Tibial artery (tissue), 4 donors: ENCODE results near the gene MYOG.

ENCODE experiments used
- DNase-seq, 2 donors: peaks; one replicate each; pipeline ENCODE4 v3.0.0-alpha.2; 2019
- H3K27ac ChIP-seq, 2 donors: fragments of 200-600 bp; sonication (generic) in 1 of 2; 1 replicate in 1 of 2; 2 replicates in 1 of 2; pipeline ENCODE4 v1.5.1; 2018 to 2019; ENCODE audit warnings: mild to moderate bottlenecking in 1 of 2
- H3K27me3 ChIP-seq, 2 donors: fragments of 200-600 bp; sonication (generic) in 1 of 2; one replicate each; pipeline versions ENCODE4 v1.5.1 to v1.6.0; 2016 to 2019
- H3K36me3 ChIP-seq, 3 donors: fragments of 200-600 bp; sonication (generic) in 2 of 3; one replicate each; pipeline ENCODE4 v1.5.1; 2016 to 2019; ENCODE audit warnings: mild to moderate bottlenecking in 2 of 3
- H3K4me1 ChIP-seq, 4 donors: fragments of 200-600 bp; sonication (generic) in 2 of 4; 1 replicate in 3 of 4; 2 replicates in 1 of 4; pipeline ENCODE4 v1.5.1; 2016 to 2019
- H3K4me3 ChIP-seq, 2 donors: fragments of 200-600 bp; sonication (generic) in 1 of 2; 1 replicate in 1 of 2; 2 replicates in 1 of 2; pipeline ENCODE4 v1.5.1; 2018 to 2019; ENCODE audit warnings: mild to moderate bottlenecking in 2 of 2
- H3K9me3 ChIP-seq, 3 donors: fragments of 200-600 bp; sonication (generic) in 1 of 3; one replicate each; pipeline ENCODE4 v1.5.1; 2016 to 2019
- intact Hi-C: fragments of 100-400 bp; cut with DNase I; formaldehyde crosslinking; loops from one replicate; pipeline ENCODE4 v1.15.0; 2023; ENCODE audit warnings: low total_unique reads
- TF ChIP-seq, protein P1 (sequence below), 2 experiments: fragments of 200-600 bp in 1 of 2; fragments of 450-650 bp in 1 of 2; IDR thresholded peaks; one replicate each; pipeline ENCODE4 v1.5.1; 2017 to 2019; ENCODE audit warnings: antibody characterized with exemption in 2 of 2, mild to moderate bottlenecking in 1 of 2, moderate library complexity in 1 of 2

The MYOG gene

GRCh38 chr1:203054184-203054583, 31.6 kb downstream of the MYOG start:
- Histone ChIP-seq H3K36me3 (peaks cover 0 to 6% (median 6%) of the 10 kb centered on the region in 3 donors), H3K27me3 (no peaks in the 10 kb centered on the region), H3K4me3 (no peak overlapping the region), H3K9me3 (no peaks in the 10 kb centered on the region), H3K4me1 (no peaks in the 10 kb centered on the region), H3K27ac (no peak overlapping the region)
- intact Hi-C loops = no loop called here
- TF ChIP-seq, protein P1, sequence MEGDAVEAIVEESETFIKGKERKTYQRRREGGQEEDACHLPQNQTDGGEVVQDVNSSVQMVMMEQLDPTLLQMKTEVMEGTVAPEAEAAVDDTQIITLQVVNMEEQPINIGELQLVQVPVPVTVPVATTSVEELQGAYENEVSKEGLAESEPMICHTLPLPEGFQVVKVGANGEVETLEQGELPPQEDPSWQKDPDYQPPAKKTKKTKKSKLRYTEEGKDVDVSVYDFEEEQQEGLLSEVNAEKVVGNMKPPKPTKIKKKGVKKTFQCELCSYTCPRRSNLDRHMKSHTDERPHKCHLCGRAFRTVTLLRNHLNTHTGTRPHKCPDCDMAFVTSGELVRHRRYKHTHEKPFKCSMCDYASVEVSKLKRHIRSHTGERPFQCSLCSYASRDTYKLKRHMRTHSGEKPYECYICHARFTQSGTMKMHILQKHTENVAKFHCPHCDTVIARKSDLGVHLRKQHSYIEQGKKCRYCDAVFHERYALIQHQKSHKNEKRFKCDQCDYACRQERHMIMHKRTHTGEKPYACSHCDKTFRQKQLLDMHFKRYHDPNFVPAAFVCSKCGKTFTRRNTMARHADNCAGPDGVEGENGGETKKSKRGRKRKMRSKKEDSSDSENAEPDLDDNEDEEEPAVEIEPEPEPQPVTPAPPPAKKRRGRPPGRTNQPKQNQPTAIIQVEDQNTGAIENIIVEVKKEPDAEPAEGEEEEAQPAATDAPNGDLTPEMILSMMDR (IDR thresholded peaks at IDR 0.05) = no peak
- DNase-seq = no peak

DNA sequence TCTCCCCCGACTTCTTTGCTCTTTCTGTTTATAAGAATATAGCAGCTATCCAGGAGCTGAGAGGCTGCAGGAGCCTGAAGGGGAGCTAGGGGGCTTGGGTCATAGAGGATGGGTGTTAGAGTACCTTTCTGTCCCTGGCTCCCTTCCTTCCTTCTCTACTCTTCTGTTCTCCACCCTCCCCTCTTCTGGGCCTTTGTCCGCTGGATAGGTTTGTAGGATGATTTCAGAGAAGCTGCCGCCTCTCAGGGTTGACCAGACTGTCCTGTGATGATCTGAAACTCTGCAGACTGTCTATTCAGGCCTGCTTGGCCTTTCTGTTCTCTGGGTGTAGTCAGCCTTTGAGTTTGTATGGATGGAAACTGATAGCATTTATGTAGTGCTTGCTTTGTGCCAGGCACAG, 33.2 kb downstream of the MYOG start:
- Histone ChIP-seq H3K9me3 (no peaks in the 10 kb centered on the region), H3K36me3 (peaks cover 0 to 9% (median 6%) of the 10 kb centered on the region in 3 donors), H3K27me3 (no peaks in the 10 kb centered on the region), H3K4me3 (no peak overlapping the region), H3K27ac (no peak overlapping the region), H3K4me1 (no peaks in the 10 kb centered on the region)
- intact Hi-C loops = no loop called here
- TF ChIP-seq, protein P1 (IDR thresholded peaks at IDR 0.05) = no peak
- DNase-seq = no peak

DNA sequence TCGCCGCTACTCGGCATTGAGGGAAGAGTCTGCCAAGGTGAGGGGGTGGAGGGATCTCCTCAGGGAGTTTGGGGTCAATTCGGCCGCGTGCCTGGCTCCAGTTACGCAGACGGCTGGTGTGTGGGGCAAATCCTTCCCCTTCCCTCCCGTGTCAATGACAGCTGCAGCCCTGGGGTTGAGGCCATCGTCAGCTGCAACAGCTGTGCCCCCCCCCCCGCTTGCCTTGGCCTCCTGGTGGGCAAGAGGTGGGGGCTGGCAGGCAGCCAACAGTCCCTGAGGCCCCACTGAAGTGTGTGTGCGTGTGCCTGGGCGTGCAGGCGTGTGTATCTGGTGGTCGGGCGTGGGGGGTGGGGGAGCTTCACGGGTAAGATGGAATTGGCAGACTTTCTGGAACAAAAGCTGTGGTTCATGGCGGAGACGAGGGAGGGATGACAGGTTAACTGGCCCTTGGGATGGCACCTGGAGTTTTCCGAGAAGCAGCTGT, 33.9 kb downstream of the MYOG start:
- H3K36me3 ChIP-seq = peaks cover 0 to 15% (median 6%) of the 10 kb centered on the region in 3 donors
- intact Hi-C loops = no loop called here
- no peaks in the 10 kb centered on the region for H3K4me1 ChIP-seq
- TF ChIP-seq, protein P1 (IDR thresholded peaks at IDR 0.05) = no peak
- no peak overlapping the region for H3K4me3 ChIP-seq
- DNase-seq = no peak
- no peaks in the 10 kb centered on the region for H3K9me3 ChIP-seq
- H3K27ac ChIP-seq = no peak overlapping the region
- H3K27me3 ChIP-seq = no peaks in the 10 kb centered on the region

- intact Hi-C loops = no loop called here
These were observed 35.0 kb downstream of the MYOG start for GRCh38 chr1:203050826-203051225.

GRCh38 chr1:203049576-203050180, 36.1 kb downstream of the MYOG start:
- Histone ChIP-seq H3K27ac (no peak overlapping the region), H3K4me1 (no peaks in the 10 kb centered on the region), H3K4me3 (no peak overlapping the region), H3K36me3 (peaks cover 0 to 10% (median 5%) of the 10 kb centered on the region in 3 donors), H3K9me3 (no peaks in the 10 kb centered on the region), H3K27me3 (peaks cover 0 to 3% of the 10 kb centered on the region in 2 donors)
- intact Hi-C loops = no loop called here
- TF ChIP-seq, protein P1 (IDR thresholded peaks at IDR 0.05) = no peak
- no peak for DNase-seq

More at GRCh38 chr1:203050826-203051225, 35.0 kb downstream of the MYOG start:
- TF ChIP-seq, protein P1 (IDR thresholded peaks at IDR 0.05) = no peak
- Histone ChIP-seq H3K9me3 (no peaks in the 10 kb centered on the region), H3K27ac (no peak overlapping the region), H3K27me3 (no peaks in the 10 kb centered on the region), H3K36me3 (peaks cover 0 to 15% (median 10%) of the 10 kb centered on the region in 3 donors), H3K4me3 (no peak overlapping the region), H3K4me1 (no peaks in the 10 kb centered on the region)
- no peak for DNase-seq
